ENCODE data around the gene CHGA.
A peak's percentile ranks its signal among the peaks of the same experiment; 100 is the strongest.

CHGA gene

GRCh38 chr14:92922883-92923743 is at the start of gene CHGA:
Gene CHGA, plus strand, starts transcription at chr14:92923150. Its CDS starts 210 bp downstream, at chr14:92923360.
- peak; percentile 82 to 87 for DNase-seq

- DNase-seq = no peak
These were observed 47.8 kb upstream of the CHGA start for GRCh38 chr14:92874962-92875661.

GRCh38 chr14:92877757-92878431 is 45.1 kb upstream of the CHGA start:
- DNase-seq = no peak

GRCh38 chr14:92880351-92880750 is 42.6 kb upstream of the CHGA start:
- DNase-seq = no peak

- peak; percentile 14 to 57 for DNase-seq
These were observed 42.1 kb upstream of the CHGA start for GRCh38 chr14:92880851-92881250.

- no peak for DNase-seq
These were observed 39.9 kb upstream of the CHGA start for GRCh38 chr14:92883066-92883465.

GRCh38 chr14:92884410-92884809 is 38.5 kb upstream of the CHGA start:
- no peak for DNase-seq

- DNase-seq = no peak
These were observed 37.5 kb upstream of the CHGA start for GRCh38 chr14:92885279-92886061.

GRCh38 chr14:92886337-92886736 is 36.6 kb upstream of the CHGA start:
- peak; percentile 58 to 91 for DNase-seq

GRCh38 chr14:92887157-92887556 is 35.8 kb upstream of the CHGA start:
- DNase-seq = no peak

GRCh38 chr14:92888896-92889295 is 34.1 kb upstream of the CHGA start:
- DNase-seq = no peak

GRCh38 chr14:92890830-92891588 is 31.9 kb upstream of the CHGA start:
- DNase-seq = peak; percentile 90 to 98

- DNase-seq = no peak
These were observed 30.4 kb upstream of the CHGA start for GRCh38 chr14:92892589-92892988.

- no peak for DNase-seq
These were observed 27.5 kb upstream of the CHGA start for GRCh38 chr14:92895352-92895878.

- no peak for DNase-seq
These were observed 24.9 kb upstream of the CHGA start for GRCh38 chr14:92897922-92898565.

- DNase-seq = no peak
These were observed 24.3 kb upstream of the CHGA start for GRCh38 chr14:92898566-92899131.

GRCh38 chr14:92900660-92901059 is 22.3 kb upstream of the CHGA start:
- no peak for DNase-seq

GRCh38 chr14:92902191-92902590 is 20.8 kb upstream of the CHGA start:
- no peak for DNase-seq

GRCh38 chr14:92902726-92903125 is 20.2 kb upstream of the CHGA start:
- DNase-seq = no peak

- peak in 1 of 2 experiments; percentile 47 for DNase-seq
These were observed 19.6 kb upstream of the CHGA start for GRCh38 chr14:92903359-92903758.

GRCh38 chr14:92905667-92906066 is 17.3 kb upstream of the CHGA start:
- DNase-seq = no peak

Data from NCI-H2081 (cell line).